Heart right ventricle (tissue), 16 donors: ENCODE measurements around the gene CIP2A. TPM values are rescaled to one million over a fixed set of nuclear protein-coding genes. Genes with fewer than 3 reads are reported as not detected.

Experiments used
- ATAC-seq, 8 donors: fragments of 200-7000 bp; cut with Tn5 transposase; one replicate each; pipeline ENCODE4 v1.9.1; 2020; ENCODE audit warnings: mild to moderate bottlenecking in 8 of 8, moderate library complexity in 8 of 8, moderate number of reproducible peaks in 1 of 8
- DNase-seq, 2 donors: peaks; one replicate each; pipeline ENCODE4 v3.0.0-alpha.2; 2020
- H3K27ac ChIP-seq, 10 donors: fragments of 200-600 bp; sonication (generic) in 2 of 10; one replicate each; pipeline versions ENCODE4 v1.5.0 to v1.8.0; 2020 to 2022; ENCODE audit warnings: mild to moderate bottlenecking in 3 of 10
- H3K27me3 ChIP-seq, 7 donors: fragments of 200-600 bp; one replicate each; pipeline ENCODE4 v1.8.0; 2021 to 2022; ENCODE audit warnings: mild to moderate bottlenecking in 2 of 7
- H3K36me3 ChIP-seq, 9 donors: fragments of 200-600 bp; sonication (generic) in 1 of 9; one replicate each; pipeline versions ENCODE4 v1.5.0 to v1.8.0; 2020 to 2022; ENCODE audit warnings: mild to moderate bottlenecking in 2 of 9
- H3K4me1 ChIP-seq, 9 donors: fragments of 200-600 bp; sonication (generic) in 1 of 9; one replicate each; pipeline versions ENCODE4 v1.5.0 to v1.8.0; 2020 to 2022; ENCODE audit warnings: mild to moderate bottlenecking in 4 of 9
- H3K4me3 ChIP-seq, 10 donors: fragments of 200-600 bp; sonication (generic) in 2 of 10; one replicate each; pipeline versions ENCODE4 v1.5.0 to v1.8.0; 2020 to 2022; ENCODE audit warnings: mild to moderate bottlenecking in 7 of 10, moderate library complexity in 2 of 10
- H3K9me3 ChIP-seq, 11 donors: fragments of 200-600 bp in 10 of 11; sonication (generic) in 2 of 11; one replicate each; pipeline versions ENCODE4 v1.5.0 to v1.8.0; 2013 to 2022; ENCODE audit warnings: mild to moderate bottlenecking in 2 of 11, control low read depth in 1 of 11, moderate library complexity in 1 of 11
- WGBS, 2 donors: extraction: QIAGEN DNeasy Blood & Tissue Kit; methylation state at CpG; one replicate each; pipeline ENCODE4 v1.1.7; 2013; ENCODE audit warnings: inconsistent platforms in 1 of 2; 5-methylcytosine and 5-hydroxymethylcytosine counted together
- intact Hi-C, 10 donors: fragments of 100-400 bp; cut with DNase I; formaldehyde crosslinking; loops; one replicate each; pipeline versions ENCODE4 v1.11.1 to v1.14.2; 2022
- polyA plus RNA-seq, 2 donors: library from polyadenylated mRNA; stranded (reverse); fragments of 200-250 nt; gene quantifications; one replicate each; pipeline ENCODE4 v1.2.3, GENCODE V29; 2013
- total RNA-seq, 10 donors: library from RNA; stranded (reverse); fragmentation: NEBNext Ultra II Directional in 3 of 10; extraction: Animal tissue kit (Norgen Biotek cat#: 25700) in 3 of 10; gene quantifications; one replicate each; pipeline versions ENCODE4 v1.2.1 to v1.2.4, GENCODE V29; 2021 to 2023
- TF ChIP-seq, protein P1 (sequence below), 9 donors: fragments of 200-600 bp; sonication (generic) in 2 of 9; IDR thresholded peaks; one replicate each; pipeline versions ENCODE4 v1.5.0 to v1.8.0; 2021 to 2022; ENCODE audit warnings: antibody characterized with exemption in 9 of 9, mild to moderate bottlenecking in 5 of 9, moderate library complexity in 1 of 9
- donor health status: Arrhythmogenic right ventricular cardiomyopathy.
- donor health status: ischemic (EF 13 %, LVEDD 7.1; RV severe dilation, severe dysfunction).
- donor health status: healthy with polysubstance abuse.
- donor health status: DM: no; HTN: yes; CAD: no.
- donor health status: DM: no; HTN: no; CAD: no.
- donor health status: ischemic (EF 25% LVEDD 6.9; RV normal size, moderate dysfunction).
- donor health status: ischemic (EF 25% LVEDD 5.7; RV mildly dilated, moderate dysfunction).
- donor health status: healthy.
- donor health status: DM: yes; HTN: yes; CAD: no.
- donor health status: Ischemic cardiomyopathy.
- donor health status: ischemic (EF 35%, LVEDD 5.7; RV mildly dilated, moderate dysfunction).
- donor health status: nonischemic (EF 11% LVEDD 7.7; RV severe dilation, severe dysfunction).
- donor health status: DM: yes; HTN: yes; CAD: no.
- donor health status: PGD.
- donor health status: ischemic (EF 29% LVEDD 5.4; RV normal size, mild dysfunction).
- donor health status: nonischemic (EF 23%, LVEDD 6.1; RV moderate dilation, normal function).

Gene CIP2A
- total and polyA plus RNA-seq, 12 donors, result 0.59 to 3.3 (median 1.7) TPM

DNA sequence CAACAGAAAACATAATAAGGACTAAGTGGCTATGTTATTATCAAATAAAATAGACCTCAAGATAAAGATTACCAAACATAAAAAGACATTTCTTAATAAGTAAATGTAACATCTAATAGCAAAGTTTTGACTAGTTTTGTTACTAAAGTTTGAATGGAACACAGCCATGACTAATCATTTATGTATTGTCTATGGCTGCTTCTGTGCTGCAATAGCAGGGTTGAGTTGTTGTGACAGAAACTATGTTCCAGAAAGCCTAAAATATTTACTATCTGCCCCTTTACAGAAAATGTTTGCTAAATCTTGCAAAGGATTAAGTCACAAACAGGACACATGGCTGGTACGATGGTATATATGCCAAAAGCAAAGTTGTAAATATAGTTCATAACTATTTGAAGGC lies 40.9 kb downstream of the CIP2A start:
- no peak for ATAC-seq
- H3K27ac ChIP-seq, result no peak overlapping the region
- peaks cover 0 to 12% (median 0%) of the 10 kb centered on the region in 9 donors for H3K36me3 ChIP-seq
- intact Hi-C loops, result loop anchor here in 1 of 10 donors (5.0 kb wide), 1 partner anchor 41 kb away; no protein-coding TSS in a partner anchor
- TF ChIP-seq, protein P1, sequence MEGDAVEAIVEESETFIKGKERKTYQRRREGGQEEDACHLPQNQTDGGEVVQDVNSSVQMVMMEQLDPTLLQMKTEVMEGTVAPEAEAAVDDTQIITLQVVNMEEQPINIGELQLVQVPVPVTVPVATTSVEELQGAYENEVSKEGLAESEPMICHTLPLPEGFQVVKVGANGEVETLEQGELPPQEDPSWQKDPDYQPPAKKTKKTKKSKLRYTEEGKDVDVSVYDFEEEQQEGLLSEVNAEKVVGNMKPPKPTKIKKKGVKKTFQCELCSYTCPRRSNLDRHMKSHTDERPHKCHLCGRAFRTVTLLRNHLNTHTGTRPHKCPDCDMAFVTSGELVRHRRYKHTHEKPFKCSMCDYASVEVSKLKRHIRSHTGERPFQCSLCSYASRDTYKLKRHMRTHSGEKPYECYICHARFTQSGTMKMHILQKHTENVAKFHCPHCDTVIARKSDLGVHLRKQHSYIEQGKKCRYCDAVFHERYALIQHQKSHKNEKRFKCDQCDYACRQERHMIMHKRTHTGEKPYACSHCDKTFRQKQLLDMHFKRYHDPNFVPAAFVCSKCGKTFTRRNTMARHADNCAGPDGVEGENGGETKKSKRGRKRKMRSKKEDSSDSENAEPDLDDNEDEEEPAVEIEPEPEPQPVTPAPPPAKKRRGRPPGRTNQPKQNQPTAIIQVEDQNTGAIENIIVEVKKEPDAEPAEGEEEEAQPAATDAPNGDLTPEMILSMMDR (IDR thresholded peaks at IDR 0.05), result no peak
- H3K27me3 ChIP-seq, result no peaks in the 10 kb centered on the region
- no peak overlapping the region for H3K4me3 ChIP-seq
- DNase-seq, result no peak
- 74 to 85% methylated on average over 1 of the region's 1 CpG for WGBS, 2 donors
- peaks cover 0 to 17% (median 0%) of the 10 kb centered on the region in 9 donors for H3K4me1 ChIP-seq
- H3K9me3 ChIP-seq, result no peaks in the 10 kb centered on the region

DNA sequence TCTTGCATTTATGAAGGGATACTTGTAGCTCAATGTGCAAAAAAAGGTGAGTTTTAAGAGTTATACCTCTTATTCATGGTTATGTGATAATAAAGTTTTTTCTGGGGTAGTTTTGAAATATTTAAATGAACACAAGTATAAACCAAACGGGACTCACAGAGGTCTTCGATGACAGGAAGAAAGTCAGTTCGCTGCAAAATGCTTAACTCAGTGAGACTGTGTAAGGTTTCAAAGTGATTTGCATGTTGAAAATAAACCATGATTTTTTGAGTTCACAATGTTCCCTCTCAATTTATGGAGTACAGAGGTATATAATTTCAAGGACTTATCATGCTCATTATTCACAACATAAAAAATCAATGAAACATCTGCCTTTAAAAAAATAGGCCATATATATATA lies 42.5 kb downstream of the CIP2A start:
- WGBS, 2 donors, result 59 to 69% methylated on average over 3 of the region's 3 CpGs
- H3K4me1 ChIP-seq, result peaks cover 0 to 12% (median 0%) of the 10 kb centered on the region in 9 donors
- TF ChIP-seq, protein P1 (IDR thresholded peaks at IDR 0.05), result no peak
- peaks cover 0 to 18% (median 0%) of the 10 kb centered on the region in 9 donors for H3K36me3 ChIP-seq
- no peak for DNase-seq
- H3K4me3 ChIP-seq, result peak overlapping the region in 7 of 10 donors; percentile 19 to 37 (median 34)
- intact Hi-C loops, result loop anchor here in 1 of 10 donors (5.0 kb wide), 1 partner anchor 39 kb away; no protein-coding TSS in a partner anchor
- no peaks in the 10 kb centered on the region for H3K27me3 ChIP-seq
- ATAC-seq, result no peak
- no peaks in the 10 kb centered on the region for H3K9me3 ChIP-seq
- H3K27ac ChIP-seq, result peak overlapping the region in 6 of 10 donors; percentile 15 to 68 (median 39)

DNA sequence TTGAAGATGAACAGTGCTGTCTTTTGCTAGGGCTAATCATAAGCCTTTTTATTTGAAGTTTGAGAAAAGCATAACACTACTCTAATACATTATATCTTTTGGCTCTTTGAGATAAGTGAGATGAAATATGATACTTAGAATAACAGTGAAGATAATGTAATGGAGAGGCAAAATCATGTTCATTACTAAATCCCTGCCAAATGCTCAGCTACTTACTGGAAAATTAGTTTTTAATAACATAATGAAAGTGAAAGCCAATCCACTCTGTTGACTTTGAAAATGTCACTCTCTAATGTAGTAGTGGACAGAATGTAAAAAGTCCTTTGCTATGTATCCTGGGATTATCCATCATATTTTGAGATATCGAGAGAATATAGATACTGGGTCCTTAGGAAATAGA lies 43.0 kb downstream of the CIP2A start:
- Histone ChIP-seq H3K27me3 (no peaks in the 10 kb centered on the region), H3K4me1 (peaks cover 0 to 12% (median 0%) of the 10 kb centered on the region in 9 donors), H3K27ac (peak overlapping the region in 6 of 10 donors; percentile 15 to 68 (median 39)), H3K9me3 (no peaks in the 10 kb centered on the region), H3K4me3 (peak overlapping the region in 7 of 10 donors; percentile 19 to 37 (median 34)), H3K36me3 (peaks cover 0 to 18% (median 0%) of the 10 kb centered on the region in 9 donors)
- TF ChIP-seq, protein P1 (IDR thresholded peaks at IDR 0.05), result no peak
- intact Hi-C loops, result loop anchor here in 1 of 10 donors (5.0 kb wide), 1 partner anchor 39 kb away; no protein-coding TSS in a partner anchor
- peak in 2 of 8 donors; percentile 28 to 33 for ATAC-seq
- no peak for DNase-seq
- 57 to 67% methylated on average over 1 of the region's 1 CpG for WGBS, 2 donors

DNA sequence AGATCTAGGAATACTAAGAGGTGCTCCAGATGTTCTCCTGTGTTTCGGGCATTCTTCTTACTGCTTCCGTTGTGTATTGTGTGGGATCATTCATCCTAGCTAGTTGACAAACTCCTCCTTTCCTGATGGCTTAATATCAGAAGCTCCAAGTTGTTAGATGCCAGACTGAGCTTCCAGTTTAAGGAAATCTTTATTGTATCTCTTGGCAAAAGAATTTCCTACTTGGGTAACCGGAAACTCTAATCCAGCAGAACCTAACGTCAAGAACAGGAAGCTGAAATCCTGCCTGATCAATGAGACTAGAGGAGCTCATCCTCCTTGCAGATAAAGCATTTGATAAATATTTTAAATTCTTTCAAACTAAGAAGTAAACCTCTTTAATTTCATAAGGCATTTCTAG lies 51.2 kb downstream of the CIP2A start:
- H3K9me3 ChIP-seq, result no peaks in the 10 kb centered on the region
- H3K27ac ChIP-seq, result no peak overlapping the region
- TF ChIP-seq, protein P1 (IDR thresholded peaks at IDR 0.05), result no peak
- 55% methylated on average over 4 of the region's 4 CpGs for WGBS, 2 donors
- no peak overlapping the region for H3K4me3 ChIP-seq
- H3K27me3 ChIP-seq, result no peaks in the 10 kb centered on the region
- intact Hi-C loops, result no loop called here
- H3K4me1 ChIP-seq, result peaks cover 0 to 8% (median 0%) of the 10 kb centered on the region in 9 donors
- ATAC-seq (no peak), DNase-seq (no peak)
- peaks cover 0 to 3% (median 0%) of the 10 kb centered on the region in 9 donors for H3K36me3 ChIP-seq
